DLD1 (cell line): Measurements from ENCODE around the gene ZNF638.

Source experiments
- in situ Hi-C: cut with HindIII; loops from 2 replicates; pipeline ENCODE4 v1.10.0; 2017; ENCODE audit warnings: low sequenced_read_pairs

ZNF638 gene

DNA sequence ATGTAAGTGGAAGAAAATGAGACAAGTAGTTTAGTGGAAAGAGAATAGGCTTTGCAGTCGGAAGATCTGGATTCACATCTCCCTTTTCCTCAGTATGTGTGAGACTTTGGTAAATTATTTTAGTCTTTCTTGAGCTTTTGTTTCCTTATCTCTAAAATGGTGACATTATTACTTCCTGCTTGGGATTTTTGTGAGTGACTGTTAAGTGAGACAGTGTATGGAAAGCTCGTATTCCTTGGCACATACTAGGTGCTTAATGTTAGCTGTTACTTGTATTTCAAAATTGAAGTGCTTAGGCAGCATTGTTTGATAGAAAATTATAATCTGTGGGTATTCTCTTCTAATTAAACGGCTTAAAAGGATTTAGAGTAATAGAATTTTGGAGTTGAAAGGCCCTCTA lies 2.0 kb downstream of the ZNF638 start:
- in situ Hi-C loops, result no loop called here

DNA sequence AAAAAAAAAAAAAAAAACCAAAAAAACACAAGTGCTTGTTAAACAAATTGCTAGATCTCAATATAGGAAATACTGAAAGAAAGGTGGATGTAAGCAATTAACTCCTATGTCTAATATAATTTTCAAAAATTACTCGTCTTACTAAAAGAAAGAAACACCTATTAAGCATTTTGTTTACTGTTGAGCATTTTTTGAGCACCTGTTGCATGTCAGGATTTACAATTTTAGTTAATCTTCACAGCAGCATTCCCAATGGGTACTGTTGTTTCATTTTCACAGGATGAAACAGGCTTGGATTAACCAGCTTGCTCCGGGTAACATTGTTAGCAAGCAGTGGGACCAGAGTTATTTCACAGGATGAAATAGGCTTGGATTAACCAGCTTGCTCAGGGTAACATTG lies 4.8 kb downstream of the ZNF638 start:
- in situ Hi-C loops, result no loop called here

DNA sequence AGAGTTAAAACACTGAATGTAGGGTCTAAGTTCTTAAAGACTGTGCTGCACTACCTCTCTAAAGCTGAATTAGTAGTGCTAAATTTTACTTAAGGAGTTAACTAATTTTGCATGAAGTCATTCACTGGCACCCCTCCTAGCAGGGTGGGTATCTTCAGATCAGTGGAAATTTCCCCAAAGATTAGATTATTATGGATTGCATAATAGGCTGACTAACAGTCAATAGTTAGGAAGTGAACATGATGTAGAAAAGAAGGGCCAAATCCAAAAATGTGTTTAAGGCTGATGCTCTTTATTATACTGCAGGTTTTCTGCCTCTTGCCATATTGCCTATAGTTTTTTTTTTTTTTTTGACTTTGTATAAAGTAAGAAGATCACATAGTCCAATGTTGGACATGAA lies 5.2 kb downstream of the ZNF638 start:
- in situ Hi-C loops, result no loop called here

DNA sequence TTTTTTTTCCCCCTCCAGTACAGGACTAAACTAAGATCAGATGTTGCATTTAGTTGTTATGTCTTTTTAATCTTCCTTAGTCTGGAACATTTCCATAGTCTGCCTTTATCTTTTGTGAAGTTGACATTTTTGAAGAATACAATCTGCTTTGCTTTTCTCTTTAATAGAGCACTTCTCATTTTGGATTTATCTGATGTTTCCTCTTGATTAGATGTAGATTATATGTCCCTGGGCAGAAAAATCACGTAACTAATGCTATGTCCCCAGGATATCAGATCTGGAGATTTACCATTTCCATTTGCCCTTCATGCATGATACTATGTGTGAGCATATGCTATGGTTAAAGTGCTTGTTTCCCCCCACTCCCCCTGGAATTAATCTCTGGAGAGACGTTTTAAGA lies 6.2 kb downstream of the ZNF638 start:
- in situ Hi-C loops, result no loop called here

DNA sequence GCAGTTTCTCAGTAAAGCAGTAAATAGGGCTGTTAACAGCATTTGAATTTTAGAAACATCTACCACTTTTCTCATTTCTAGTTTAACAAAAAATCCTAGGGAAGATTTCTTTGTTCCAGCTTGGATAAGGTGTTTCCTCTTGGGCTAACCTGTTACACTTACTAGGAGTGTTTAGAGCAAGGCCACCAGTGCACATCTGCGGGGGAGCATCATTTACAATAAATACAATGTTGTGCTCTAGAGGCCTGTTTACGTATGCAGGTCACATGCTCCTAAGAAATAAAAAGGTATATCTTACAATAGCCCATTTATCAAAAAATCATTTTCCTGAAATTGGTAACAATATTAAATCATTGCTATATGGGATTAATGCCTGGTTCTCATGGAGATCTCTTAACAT lies 8.1 kb downstream of the ZNF638 start:
- in situ Hi-C loops, result no loop called here

DNA sequence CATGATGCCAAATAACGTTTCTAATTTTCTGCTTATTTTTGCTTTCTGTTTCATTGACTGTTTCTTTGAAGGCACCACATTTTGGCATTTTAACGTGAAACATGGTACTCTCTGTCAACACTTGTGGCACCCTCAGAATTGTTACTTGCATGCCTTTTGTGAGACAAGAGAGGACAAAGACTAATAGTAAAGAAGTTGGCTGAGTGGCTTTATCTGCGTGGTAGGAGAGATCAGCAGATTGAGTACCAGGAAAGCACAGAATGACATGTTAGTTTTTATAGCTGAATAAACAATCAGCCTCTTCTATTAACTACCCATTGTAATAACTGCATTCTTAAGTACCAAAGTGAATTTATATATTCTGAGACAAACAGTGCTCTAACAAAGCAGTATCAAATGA lies 8.6 kb downstream of the ZNF638 start:
- in situ Hi-C loops, result no loop called here

DNA sequence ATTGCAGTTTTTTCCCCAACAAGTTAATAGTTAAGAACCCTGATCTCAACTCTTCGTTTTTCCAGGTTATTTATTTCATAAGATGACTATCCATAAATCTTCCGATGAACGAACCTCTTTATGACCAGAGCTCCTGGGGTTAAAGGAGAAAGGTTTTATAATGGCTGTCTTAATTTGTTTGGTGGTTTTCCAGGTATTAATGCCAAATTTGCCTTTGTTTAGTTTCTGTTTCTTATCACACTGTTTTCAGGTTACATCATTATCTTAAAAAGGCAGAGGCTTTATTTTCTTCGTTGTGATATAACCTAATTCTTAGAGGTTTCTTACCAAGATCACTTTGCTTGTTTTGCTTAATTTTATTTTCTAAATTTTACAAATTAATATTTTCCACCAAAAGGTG lies 10.1 kb downstream of the ZNF638 start:
- in situ Hi-C loops, result no loop called here

DNA sequence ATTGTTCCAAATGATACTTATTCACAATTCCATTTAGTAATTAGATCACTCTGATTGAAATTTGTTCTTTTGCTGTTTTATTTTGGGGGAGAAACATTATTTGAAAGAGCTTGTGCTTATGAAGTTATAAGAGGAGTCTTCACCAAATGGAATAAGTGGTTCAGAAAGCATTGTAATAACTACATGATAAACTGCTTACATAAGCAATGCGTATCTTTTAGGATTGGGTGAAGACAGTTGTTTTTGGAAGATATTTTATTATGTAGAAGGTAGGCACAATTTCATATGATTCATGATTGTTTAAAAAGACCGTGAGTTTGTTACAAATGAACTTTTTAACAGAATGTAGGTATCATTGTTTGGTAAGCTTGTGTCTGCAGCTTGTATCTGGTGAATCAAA lies 14.5 kb downstream of the ZNF638 start:
- in situ Hi-C loops, result no loop called here

DNA sequence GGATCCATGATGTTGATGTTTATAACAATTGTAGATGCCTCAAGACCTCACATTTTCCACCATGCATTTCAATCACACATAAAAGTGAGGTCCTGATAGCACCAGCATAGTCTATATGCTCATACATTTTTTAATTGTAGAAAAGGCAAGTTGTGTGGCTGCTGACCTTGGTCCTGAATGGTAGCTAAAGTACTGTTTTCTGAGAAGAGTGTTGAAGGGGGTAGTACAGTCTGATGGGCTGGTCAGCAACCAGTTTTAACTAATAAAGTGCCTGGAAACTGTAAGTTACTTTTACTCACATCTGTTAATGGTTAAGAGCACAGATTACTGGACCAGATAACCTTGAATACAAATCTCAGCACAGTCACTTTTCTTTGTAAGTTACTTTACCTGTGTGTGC lies 15.9 kb downstream of the ZNF638 start:
- in situ Hi-C loops, result no loop called here

DNA sequence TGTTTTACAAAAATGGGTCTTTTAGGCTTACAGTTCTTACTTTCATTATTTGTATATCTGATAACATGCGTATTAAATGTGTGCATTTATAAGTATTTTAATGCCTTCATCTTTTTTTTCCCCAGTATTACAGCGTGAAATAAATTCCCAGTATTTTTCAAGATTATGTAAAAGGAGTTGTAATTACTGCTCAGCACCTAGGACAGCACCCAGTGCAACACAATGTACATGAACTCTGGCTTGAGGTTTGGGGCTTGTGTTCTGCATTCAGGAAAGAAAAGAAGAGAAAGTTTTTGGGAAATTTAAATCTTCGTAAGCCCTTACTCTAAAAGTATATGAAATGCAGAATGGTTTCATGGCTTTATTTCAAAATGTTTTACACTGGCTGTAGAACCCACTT lies 16.7 kb downstream of the ZNF638 start:
- in situ Hi-C loops, result no loop called here

DNA sequence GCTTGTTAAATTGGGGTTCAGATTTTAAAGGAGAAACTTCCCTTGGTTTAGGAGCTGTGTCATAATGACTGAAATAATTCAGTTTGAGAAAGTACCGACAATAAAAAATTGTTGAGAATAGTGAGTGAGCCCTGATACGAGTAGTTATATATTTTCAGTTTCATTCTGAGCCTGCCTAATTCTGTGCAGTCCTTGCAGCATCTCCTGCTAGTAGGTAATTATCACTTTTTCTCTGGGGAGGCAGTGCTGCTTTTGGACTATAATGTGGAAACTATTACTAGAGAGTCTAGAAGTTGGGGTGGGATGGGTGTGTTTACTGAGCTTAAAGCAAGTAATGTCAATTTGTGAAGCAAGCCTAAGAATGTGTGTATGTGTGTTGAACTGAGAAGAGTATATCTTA lies 21.7 kb downstream of the ZNF638 start:
- in situ Hi-C loops, result no loop called here

DNA sequence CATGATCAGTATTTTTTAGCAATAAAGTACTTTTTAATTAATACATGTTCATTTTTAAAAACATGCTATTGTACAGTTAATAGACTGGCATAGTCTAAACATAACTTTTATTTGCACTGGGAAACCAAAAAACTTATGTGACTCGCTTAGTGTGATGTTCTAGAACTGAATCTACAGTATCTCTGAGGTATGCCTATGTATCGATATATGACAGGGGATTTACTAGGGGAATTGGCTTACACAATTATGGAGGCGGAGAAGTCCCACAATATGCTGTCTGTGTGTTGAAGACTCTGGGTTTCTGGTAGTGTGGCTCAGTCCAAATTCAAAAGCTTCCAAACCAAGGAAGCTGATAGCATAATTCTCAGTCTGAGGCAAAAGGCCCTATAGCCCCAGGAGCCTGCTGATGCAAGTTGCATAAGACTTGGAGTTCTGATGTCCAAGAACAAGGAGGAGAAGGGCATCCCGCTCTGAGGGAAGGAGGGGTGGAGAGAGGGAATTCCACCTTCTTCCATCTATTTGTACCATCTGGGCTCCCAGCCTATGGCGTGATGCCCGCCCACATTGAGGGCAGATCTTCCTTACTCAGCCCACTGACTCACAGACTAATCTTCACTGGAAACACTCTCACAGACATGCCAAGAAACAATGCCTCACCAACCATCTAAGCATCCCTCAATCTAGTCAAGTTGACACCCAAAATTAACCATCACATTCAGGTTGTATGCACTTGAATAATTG lies 27.5 kb downstream of the ZNF638 start:
- in situ Hi-C loops, result no loop called here

DNA sequence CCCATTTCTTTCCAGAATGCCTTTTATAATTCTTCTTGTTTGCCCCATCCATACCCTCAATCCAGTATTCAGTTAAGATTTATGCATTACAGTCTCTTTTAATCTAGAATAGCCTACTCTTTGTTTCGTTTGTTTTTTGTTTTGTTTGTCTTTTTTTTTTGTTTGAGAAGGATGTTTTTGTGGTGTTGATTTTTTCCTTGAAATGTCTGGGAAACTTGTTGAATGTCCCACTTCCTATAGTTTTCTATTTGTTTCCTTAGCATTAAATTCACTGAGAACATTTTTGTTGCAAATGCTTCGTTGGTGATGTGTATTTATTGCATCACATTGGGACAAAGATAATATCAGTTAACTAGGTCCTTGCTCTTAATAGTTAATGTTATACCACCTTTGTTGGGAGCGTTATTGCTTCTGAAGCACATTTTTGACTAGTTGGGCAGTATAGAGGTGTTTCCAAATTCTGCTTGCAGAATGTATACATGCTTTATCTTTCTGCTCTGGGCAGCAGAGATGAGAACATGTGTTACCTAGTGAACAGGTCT lies 28.9 kb downstream of the ZNF638 start:
- in situ Hi-C loops, result no loop called here

DNA sequence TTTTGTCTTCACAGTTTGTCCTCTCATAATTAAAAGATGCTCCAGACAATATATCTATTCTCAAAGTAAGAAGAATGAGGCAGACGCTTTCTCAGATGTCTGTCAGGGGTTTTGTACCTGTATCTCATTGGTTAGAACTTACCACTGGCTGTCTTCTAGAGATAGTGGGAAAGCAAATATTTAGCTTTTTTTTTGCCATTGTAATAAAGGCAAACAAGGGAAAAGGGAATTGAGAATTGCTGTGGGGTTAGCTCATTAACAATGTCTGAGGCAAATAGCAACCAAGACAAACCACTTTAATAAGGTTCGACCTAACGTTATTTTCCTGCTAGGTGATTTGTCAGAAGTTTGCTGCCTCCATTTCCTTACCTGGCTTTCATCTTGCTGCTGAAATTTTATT lies 30.0 kb downstream of the ZNF638 start:
- in situ Hi-C loops, result no loop called here

DNA sequence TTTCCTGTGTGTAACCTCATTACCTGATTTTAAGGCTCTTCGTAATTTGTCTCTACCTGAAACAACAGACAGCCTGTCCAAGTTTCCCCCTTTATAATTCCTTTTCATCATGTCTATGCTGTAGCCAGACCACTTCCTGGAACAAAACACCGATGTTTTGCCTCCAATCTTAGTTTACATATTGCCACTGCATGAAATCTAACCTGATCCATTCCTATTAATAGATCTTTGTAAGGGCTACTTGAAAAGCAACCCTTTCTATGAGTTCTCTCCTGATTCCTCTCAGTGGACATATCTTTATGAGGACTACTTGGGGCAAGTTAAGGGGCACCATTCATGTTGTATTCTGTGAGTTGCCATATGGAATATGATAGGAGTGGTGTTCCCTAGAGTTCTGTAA lies 30.9 kb downstream of the ZNF638 start:
- in situ Hi-C loops, result no loop called here

DNA sequence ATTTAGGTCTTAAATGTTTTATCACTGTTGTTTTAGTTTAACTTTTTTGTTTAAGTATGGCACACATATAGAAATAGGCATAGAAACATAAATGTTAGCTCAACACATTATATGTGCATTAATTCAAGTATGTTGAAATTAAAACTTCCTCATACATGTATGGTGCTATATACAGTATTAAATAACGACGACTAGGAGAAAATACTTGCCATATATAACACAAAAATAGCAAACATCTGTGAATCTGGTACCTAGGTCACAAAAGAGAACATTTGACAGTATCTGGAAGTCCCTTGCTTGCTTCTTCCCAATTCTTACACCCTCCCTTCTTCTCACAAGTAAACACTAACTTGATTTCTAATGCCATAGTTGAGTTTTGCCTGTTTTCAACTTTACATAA lies 38.4 kb downstream of the ZNF638 start:
- in situ Hi-C loops, result no loop called here

DNA sequence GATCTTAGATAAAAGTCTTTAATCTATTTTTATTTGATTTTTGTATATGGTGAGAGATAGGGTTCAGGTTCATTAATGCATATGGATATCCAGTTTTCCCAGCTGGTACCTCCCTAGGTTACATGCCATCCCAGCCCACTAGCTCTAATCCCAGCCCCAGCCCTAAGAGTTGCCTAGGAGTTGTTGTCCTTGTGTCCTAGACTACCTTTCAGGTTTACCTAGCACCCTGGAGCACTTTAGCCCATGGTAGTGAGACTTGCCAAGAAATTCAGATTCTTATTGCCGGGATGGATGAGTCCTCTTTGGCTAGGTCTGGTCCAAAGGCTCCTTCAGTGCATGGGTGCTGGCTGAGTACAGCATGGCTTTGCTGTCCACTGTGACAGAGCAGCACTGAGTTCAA lies 40.5 kb downstream of the ZNF638 start:
- in situ Hi-C loops, result no loop called here

DNA sequence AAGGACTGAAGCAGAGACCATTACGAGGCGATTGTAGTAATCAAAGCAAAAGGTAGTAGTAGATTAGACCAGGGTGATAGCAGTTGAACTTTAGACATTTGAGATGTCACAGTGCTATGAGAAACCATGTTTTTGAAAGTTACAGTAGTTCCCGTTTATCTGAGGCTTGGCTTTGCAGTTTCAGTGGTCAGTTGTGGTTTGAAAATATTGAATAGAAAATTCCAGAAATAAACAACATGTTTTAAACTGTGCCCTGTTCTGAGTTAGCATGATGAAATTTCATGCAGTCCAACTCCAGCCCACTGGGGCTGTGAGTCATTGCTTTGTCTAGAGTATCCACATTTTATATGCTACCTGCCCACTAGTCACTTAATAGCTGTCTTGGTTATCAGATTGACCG lies 47.5 kb downstream of the ZNF638 start:
- in situ Hi-C loops, result no loop called here

DNA sequence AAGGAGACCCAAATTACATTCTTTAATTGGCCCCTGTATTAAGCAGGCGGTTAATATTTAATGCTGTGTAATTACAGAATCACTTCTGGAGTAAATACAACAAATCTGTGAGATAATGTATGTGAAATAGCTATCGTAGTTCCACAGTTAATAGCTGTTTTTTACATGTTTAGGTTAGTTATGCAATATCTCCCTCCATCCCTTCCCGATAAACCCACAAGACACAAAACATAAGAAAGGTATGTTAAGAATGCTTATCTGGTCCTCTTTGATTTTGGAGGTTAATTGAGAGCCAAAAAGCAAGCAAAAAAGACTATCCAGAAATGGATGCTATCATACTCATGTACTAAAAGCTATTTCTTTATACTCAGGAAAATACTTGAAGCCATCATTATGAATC lies 49.1 kb downstream of the ZNF638 start:
- in situ Hi-C loops, result no loop called here

DNA sequence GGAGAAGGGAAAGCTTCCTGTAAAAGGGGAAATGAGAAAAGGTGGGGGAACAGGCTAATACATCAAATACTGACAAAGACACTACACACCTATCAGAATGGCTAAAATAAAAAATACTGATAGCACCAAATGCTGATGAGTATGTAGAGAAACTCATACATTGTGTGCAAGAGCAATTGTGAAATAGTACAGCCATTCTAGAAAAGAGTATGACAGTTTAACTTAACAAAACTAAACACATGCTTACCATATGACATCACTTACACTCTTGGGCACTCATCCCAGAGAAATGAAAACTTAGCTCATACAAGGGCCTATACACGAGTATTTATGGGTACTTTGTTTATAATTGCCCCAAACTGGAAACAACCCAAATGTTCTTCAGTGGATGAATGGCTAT lies 53.4 kb downstream of the ZNF638 start:
- in situ Hi-C loops, result no loop called here

DNA sequence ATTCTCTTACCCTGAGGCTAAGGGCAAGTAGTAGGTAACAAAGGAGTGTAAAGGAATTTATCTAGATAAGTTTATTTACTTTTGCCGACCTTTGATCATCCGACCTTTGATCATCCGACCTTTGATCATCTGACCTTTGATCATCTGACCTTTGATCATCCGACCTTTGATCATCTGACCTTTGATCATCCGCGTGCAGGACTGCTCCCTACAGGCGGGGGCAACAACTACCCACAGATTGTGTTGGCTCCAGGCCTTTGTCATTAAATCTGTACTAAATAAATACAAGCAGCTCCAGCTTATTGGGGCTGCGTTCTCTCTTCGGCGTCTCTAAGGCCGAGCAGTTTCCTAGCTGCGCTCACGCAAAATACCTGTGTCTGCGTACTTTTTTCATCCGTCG lies 56.6 kb downstream of the ZNF638 start:
- in situ Hi-C loops, result no loop called here

DNA sequence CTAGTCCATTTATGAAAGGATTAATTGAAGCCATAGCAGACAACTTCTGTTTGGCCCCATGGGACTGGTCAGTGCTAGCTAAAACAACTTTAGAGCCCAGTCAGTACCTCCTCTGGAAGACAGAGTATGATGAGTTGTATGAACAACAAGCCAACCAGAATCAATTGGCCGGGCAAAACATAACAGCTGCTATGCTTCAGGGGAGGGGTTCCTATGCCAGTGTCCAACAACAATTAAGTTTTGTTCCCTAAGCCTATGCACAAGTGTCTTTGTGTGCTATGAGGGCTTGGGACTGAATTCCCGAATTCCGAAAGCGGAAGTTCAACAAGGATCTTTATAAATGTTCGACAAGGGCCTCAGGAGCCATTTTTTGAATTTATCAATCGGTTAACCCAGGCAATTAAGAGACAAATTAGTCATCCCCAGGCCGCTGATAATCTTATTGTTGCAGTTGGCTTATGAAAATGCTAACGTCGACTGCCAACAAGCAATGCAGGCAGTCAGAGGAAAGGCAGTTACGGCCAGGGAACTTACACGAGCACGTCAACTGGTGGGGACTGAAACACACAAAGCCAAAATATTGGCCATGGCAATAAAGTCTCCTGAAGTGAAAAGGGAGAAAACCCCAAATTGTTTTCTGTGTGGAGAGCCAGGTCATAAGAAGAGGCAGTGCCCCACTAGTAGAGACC lies 57.9 kb downstream of the ZNF638 start:
- in situ Hi-C loops, result loop anchor here (10.0 kb wide), 1 partner anchor 245 kb away; no protein-coding TSS in a partner anchor
